SH-SY5Y (cell line): ENCODE results near the gene IPMK.

ENCODE experiments used
- GATA2 ChIP-seq: IDR thresholded peaks from 2 replicates; pipeline ENCODE4 v1.6.1; 2011; ENCODE audit warnings: mild to moderate bottlenecking, low read depth, low read length
- GATA3 ChIP-seq: IDR thresholded peaks from 2 replicates; pipeline ENCODE4 v1.6.1; 2011; ENCODE audit warnings: low read depth, mild to moderate bottlenecking, low read length, moderate library complexity

- TF ChIP-seq GATA2 (no peak), GATA3 (no peak)
These were observed 26.3 kb upstream of the IPMK start for GRCh38 chr10:58293989-58294388.
